ENCODE results near the gene HAL. TPM values are rescaled to one million over a fixed set of nuclear protein-coding genes. Genes with fewer than 3 reads are reported as not detected.
"Not testable (repeated sequence)": the region's sequence is repeated elsewhere in the genome, so short reads cannot be mapped to it uniquely, and the experiment has no call there.

HAL gene
- total RNA-seq, 1 experiment from 2014 or later, result 0.39 TPM

DNA sequence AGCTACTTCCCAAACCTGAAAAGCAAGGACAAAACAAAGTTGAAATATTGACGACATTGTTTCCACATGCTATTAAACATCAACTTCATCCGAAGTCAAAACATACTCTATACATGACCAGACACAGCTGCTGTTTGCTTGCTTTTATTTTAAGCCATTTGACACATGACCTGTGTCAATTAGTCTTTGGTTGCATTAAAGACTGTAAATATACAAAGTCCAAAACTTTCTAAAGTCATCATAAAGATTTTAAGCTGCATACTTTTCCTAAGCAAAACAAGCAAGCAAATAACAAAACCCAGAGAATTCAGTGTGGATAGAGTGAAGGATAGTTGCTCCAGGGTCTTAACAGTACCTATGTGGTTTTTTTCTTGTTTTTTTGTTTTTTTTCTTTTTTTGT is 21.8 kb downstream of the HAL start (continued):
- TF ChIP-seq, protein P1, sequence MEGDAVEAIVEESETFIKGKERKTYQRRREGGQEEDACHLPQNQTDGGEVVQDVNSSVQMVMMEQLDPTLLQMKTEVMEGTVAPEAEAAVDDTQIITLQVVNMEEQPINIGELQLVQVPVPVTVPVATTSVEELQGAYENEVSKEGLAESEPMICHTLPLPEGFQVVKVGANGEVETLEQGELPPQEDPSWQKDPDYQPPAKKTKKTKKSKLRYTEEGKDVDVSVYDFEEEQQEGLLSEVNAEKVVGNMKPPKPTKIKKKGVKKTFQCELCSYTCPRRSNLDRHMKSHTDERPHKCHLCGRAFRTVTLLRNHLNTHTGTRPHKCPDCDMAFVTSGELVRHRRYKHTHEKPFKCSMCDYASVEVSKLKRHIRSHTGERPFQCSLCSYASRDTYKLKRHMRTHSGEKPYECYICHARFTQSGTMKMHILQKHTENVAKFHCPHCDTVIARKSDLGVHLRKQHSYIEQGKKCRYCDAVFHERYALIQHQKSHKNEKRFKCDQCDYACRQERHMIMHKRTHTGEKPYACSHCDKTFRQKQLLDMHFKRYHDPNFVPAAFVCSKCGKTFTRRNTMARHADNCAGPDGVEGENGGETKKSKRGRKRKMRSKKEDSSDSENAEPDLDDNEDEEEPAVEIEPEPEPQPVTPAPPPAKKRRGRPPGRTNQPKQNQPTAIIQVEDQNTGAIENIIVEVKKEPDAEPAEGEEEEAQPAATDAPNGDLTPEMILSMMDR (IDR thresholded peaks at IDR 0.05), result no peak
- TF ChIP-seq, protein P2, sequence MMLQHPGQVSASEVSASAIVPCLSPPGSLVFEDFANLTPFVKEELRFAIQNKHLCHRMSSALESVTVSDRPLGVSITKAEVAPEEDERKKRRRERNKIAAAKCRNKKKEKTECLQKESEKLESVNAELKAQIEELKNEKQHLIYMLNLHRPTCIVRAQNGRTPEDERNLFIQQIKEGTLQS (CRISPR knock-in tag; conservative IDR thresholded peaks at IDR 0.05), result no peak

DNA sequence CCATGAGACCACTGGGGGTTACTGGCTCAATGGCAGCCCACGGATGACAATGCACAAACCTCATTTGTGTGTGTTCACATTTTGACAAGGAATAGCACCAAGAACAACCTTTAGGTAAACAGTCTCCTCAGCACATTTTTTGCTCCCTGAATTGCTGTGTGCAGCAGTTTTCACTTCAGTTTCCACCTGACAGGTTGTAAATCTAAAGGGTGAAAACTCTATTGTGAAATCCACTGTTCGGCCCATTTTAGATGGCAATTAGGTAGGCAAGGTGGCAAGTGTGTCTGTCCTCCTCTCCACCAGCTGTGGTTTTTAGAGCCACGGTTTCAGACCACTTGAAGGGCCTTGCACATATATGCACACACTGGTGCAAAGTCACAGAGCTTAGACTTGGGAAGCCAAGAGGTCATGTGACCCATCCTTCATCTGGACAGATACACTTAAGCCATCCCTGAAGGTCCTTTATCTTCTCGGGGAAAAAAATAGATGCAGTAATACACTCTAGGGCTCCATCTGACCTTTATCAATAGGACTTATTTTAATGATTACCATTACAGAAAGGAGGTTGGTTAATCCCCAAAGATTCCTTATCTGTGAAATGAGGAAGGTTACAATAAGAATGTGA is 23.2 kb downstream of the HAL start:
- no peak for DNase-seq (ENCODE audit: low spot score)
- CTCF ChIA-PET, result interaction anchor here (1.3 kb wide), 1 partner anchor 16 kb away, joined by 4 read pairs; no protein-coding TSS in a partner anchor

DNA sequence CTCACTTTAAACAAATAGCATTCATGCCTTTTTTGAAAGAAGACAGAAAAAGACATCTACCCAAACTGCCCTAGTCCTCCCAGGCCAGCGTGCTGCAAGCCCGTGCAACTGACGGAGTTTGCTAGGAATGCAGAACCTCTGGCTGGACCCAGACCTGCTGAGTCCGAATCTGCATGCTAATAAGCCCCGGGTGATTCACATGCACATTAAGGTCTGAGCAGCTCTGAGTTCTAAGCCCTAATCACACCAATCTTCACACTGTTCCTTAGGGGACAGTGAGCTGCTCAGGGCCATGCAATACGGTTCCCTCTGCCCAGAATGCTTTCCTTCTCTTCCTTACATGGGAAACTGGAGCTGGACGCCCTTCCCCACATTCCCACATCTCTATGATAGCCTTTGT is 25.2 kb downstream of the HAL start:
- peak; percentile 63 for DNase-seq (ENCODE audit: low spot score)
- peaks cover 11% of the 10 kb centered on the region for H3K9me3 Mint-ChIP-seq
- H3K27ac Mint-ChIP-seq, result peak overlapping the region; percentile 87
- no peak overlapping the region for H3K4me3 Mint-ChIP-seq
- peaks cover 21% of the 10 kb centered on the region for H3K4me1 Mint-ChIP-seq
- H3K36me3 Mint-ChIP-seq, result peaks cover 10% of the 10 kb centered on the region
- no peak for TF ChIP-seq TP53 (CRISPR knock-in tag; IDR thresholded peaks at IDR 0.05)
- TF ChIP-seq, protein P3, sequence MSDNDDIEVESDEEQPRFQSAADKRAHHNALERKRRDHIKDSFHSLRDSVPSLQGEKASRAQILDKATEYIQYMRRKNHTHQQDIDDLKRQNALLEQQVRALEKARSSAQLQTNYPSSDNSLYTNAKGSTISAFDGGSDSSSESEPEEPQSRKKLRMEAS (CRISPR knock-in tag; IDR thresholded peaks at IDR 0.05), result peak; percentile 61; the same call in 1 of the 2 replicates
- no peak for TF ChIP-seq SP1 (CRISPR knock-in tag; conservative IDR thresholded peaks at IDR 0.05)
- peak; percentile 72; the same call in 1 of the 2 replicates for TF ChIP-seq ZNF396 (CRISPR knock-in tag; IDR thresholded peaks at IDR 0.05; ENCODE audit: borderline replicate concordance)
- TF ChIP-seq, protein P4, sequence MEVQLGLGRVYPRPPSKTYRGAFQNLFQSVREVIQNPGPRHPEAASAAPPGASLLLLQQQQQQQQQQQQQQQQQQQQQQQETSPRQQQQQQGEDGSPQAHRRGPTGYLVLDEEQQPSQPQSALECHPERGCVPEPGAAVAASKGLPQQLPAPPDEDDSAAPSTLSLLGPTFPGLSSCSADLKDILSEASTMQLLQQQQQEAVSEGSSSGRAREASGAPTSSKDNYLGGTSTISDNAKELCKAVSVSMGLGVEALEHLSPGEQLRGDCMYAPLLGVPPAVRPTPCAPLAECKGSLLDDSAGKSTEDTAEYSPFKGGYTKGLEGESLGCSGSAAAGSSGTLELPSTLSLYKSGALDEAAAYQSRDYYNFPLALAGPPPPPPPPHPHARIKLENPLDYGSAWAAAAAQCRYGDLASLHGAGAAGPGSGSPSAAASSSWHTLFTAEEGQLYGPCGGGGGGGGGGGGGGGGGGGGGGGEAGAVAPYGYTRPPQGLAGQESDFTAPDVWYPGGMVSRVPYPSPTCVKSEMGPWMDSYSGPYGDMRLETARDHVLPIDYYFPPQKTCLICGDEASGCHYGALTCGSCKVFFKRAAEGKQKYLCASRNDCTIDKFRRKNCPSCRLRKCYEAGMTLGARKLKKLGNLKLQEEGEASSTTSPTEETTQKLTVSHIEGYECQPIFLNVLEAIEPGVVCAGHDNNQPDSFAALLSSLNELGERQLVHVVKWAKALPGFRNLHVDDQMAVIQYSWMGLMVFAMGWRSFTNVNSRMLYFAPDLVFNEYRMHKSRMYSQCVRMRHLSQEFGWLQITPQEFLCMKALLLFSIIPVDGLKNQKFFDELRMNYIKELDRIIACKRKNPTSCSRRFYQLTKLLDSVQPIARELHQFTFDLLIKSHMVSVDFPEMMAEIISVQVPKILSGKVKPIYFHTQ (CRISPR knock-in tag; IDR thresholded peaks at IDR 0.05), result no peak
- TF ChIP-seq, protein P5, sequence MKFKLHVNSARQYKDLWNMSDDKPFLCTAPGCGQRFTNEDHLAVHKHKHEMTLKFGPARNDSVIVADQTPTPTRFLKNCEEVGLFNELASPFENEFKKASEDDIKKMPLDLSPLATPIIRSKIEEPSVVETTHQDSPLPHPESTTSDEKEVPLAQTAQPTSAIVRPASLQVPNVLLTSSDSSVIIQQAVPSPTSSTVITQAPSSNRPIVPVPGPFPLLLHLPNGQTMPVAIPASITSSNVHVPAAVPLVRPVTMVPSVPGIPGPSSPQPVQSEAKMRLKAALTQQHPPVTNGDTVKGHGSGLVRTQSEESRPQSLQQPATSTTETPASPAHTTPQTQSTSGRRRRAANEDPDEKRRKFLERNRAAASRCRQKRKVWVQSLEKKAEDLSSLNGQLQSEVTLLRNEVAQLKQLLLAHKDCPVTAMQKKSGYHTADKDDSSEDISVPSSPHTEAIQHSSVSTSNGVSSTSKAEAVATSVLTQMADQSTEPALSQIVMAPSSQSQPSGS (CRISPR knock-in tag; IDR thresholded peaks at IDR 0.05; ENCODE audit: borderline replicate concordance, low read depth), result no peak
- peak; percentile 78; the same call in 1 of the 2 replicates for TF ChIP-seq TEAD1 (CRISPR knock-in tag; IDR thresholded peaks at IDR 0.05)
- TF ChIP-seq, protein P6, sequence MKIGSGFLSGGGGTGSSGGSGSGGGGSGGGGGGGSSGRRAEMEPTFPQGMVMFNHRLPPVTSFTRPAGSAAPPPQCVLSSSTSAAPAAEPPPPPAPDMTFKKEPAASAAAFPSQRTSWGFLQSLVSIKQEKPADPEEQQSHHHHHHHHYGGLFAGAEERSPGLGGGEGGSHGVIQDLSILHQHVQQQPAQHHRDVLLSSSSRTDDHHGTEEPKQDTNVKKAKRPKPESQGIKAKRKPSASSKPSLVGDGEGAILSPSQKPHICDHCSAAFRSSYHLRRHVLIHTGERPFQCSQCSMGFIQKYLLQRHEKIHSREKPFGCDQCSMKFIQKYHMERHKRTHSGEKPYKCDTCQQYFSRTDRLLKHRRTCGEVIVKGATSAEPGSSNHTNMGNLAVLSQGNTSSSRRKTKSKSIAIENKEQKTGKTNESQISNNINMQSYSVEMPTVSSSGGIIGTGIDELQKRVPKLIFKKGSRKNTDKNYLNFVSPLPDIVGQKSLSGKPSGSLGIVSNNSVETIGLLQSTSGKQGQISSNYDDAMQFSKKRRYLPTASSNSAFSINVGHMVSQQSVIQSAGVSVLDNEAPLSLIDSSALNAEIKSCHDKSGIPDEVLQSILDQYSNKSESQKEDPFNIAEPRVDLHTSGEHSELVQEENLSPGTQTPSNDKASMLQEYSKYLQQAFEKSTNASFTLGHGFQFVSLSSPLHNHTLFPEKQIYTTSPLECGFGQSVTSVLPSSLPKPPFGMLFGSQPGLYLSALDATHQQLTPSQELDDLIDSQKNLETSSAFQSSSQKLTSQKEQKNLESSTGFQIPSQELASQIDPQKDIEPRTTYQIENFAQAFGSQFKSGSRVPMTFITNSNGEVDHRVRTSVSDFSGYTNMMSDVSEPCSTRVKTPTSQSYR (CRISPR knock-in tag; IDR thresholded peaks at IDR 0.05), result no peak
- ChIA-PET CTCF (interaction anchor here (0.6 to 2.1 kb wide), 4 partner anchors 12 to 28 kb away, joined by 3 to 14 read pairs (median 4); no protein-coding TSS in a partner anchor), POLR2A (interaction anchor here (1.1 kb wide), 1 partner anchor 27 kb away, joined by 5 read pairs; no protein-coding TSS in a partner anchor)
- peak; percentile 99 for ATAC-seq
- peaks cover 4% of the 10 kb centered on the region; the same call in 1 of the 2 replicates for H3K27me3 Mint-ChIP-seq (ENCODE audit: low read depth)

More for the DNA sequence above, 23.2 kb downstream of the HAL start:
- TF ChIP-seq ZNF232 (CRISPR knock-in tag; IDR thresholded peaks at IDR 0.05), result no peak
- TF ChIP-seq, protein P7, sequence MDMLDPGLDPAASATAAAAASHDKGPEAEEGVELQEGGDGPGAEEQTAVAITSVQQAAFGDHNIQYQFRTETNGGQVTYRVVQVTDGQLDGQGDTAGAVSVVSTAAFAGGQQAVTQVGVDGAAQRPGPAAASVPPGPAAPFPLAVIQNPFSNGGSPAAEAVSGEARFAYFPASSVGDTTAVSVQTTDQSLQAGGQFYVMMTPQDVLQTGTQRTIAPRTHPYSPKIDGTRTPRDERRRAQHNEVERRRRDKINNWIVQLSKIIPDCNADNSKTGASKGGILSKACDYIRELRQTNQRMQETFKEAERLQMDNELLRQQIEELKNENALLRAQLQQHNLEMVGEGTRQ (CRISPR knock-in tag; IDR thresholded peaks at IDR 0.05), result 0 out of 2 replicates have a peak, but pooled peaks have one; percentile 41
- Mint-ChIP-seq H3K4me1 (peaks cover 29% of the 10 kb centered on the region), H3K27ac (no peak overlapping the region), H3K36me3 (peaks cover 10% of the 10 kb centered on the region), H3K9me3 (peaks cover 11% of the 10 kb centered on the region), H3K4me3 (no peak overlapping the region), H3K27me3 (ENCODE audit: low read depth) (peaks cover 4% of the 10 kb centered on the region; the same call in 1 of the 2 replicates)
- POLR2A ChIA-PET, result no interaction called here
- no peak for ATAC-seq

DNA sequence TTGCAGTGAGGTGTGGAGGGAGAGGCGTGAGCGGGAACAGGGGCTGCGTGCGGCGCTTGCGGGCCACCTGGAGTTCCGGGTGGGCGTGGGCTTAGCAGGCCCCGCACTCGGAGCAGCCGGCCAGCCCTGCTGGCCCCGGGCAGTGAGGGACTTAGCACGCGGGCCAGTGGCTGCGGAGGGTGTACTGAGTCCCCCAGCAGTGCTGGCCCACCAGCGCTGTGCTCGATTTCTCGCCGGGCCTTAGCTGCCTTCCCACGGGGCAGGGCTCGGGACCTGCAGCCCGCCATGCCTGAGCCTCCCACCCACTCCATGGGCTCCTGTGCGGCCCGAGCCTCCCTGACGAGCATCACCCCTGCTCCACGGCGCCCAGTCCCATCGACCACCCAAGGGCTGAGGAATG is 27.0 kb downstream of the HAL start:
- POLR2A ChIA-PET, result interaction anchor here (0.7 kb wide), 1 partner anchor 18 kb away, joined by 4 read pairs; no protein-coding TSS in a partner anchor
- CTCF ChIA-PET; H3K36me3 Mint-ChIP-seq; H3K27me3 Mint-ChIP-seq (ENCODE audit: low read depth); H3K27ac Mint-ChIP-seq; ATAC-seq; H3K4me3 Mint-ChIP-seq; DNase-seq (ENCODE audit: low spot score): not testable (repeated sequence)
- Mint-ChIP-seq H3K4me1 (peaks cover 26% of the 10 kb centered on the region), H3K9me3 (peaks cover 11% of the 10 kb centered on the region)

All from WTC11 (cell line).